ENCODE results near the gene LIMA1.

The LIMA1 gene

GRCh38 chr12:50145439-50145838, 137.9 kb downstream of the LIMA1 start:
- no peak for DNase-seq (ENCODE audit: low read depth, low spot score)

DNA sequence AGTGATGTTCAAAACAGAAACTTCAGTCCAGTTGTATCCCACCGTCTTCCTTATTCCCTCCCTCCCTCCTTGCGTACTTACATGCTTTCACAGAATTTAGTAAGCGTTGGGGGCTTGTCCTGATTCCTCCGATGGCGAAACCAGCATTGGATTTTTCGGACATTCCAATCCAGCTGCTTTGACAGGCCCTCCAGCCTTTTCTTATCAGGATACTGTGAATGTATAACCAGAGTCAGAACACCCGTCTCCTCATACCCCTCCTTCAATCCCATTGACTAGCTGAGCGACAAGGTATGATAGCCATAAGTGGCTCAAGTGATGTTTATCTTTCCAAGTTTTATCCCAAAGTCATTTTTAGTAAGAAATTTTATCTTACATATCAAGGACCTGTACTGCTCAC, 140.3 kb downstream of the LIMA1 start:
- no peak for DNase-seq (ENCODE audit: low read depth, low spot score)

DNA sequence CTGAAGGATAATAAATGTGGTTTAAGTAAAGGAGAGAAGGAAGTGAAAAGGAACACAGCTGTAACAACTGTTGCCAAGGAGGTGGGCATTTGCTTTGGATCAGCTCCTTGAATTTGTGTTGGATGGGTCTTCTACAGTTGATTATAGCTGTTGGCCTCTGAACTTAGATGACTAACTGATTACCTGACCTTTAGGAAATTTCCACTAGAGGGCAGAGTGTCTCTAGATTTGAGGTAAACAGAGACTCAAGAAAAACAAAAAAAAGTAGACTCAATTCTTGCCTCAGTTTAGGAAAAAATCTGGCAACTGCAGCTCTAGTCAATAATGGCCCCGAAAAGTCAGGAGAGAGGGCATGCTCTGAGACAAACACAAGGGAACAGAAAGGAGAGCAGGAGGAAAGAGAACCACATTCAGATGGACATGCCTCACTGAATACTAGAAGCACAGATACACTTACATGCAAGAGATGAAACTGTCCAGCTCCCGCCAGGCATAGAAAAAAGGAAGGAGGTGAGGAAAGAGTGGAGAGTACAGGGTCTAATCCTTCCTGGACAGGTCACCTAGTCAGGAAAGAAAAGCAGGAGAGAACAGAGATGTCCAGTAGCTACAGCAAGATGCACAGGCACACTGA, 150.7 kb downstream of the LIMA1 start:
- DNase-seq (ENCODE audit: low read depth, low spot score) = no peak

GRCh38 chr12:50129290-50129689, 154.0 kb downstream of the LIMA1 start:
- no peak for DNase-seq (ENCODE audit: low read depth, low spot score)

DNA sequence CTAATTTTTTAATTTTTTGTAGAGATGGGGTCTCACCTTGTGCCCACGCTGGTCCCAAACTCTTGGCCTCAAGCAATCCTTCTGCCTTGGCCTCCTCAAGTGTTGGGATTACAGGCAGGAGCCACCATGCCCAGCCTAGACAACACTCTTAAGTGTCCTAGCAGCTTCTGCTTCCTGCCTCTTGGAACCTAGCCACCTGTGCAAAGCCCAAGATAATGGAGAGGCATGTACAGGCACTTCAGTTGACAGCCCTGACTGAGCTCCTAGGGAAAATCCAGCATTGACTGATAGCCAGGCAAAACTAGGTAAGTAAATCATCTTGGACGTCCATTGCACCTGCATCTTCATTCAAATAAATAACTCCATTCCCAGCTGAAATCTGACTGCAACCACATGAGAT, 155.8 kb downstream of the LIMA1 start:
- DNase-seq (ENCODE audit: low read depth, low spot score) = no peak
